Upper lobe of right lung (tissue), 1 donor: ENCODE data around the gene CCNB3. TPM values are rescaled to one million over a fixed set of nuclear protein-coding genes. Genes with fewer than 3 reads are reported as not detected.
"Not testable (repeated sequence)": the region's sequence is repeated elsewhere in the genome, so short reads cannot be mapped to it uniquely, and the experiment has no call there.

Experiments
- ATAC-seq: fragments of 200-7000 bp; cut with Tn5 transposase; one replicate; pipeline ENCODE4 v1.9.1; 2020; ENCODE audit warnings: mild to moderate bottlenecking, moderate library complexity
- DNase-seq: peaks from one replicate; pipeline ENCODE4 v3.0.0-alpha.2; 2020
- H3K27ac ChIP-seq: fragments of 200-600 bp; one replicate; pipeline ENCODE4 v1.8.0; 2022
- H3K27me3 ChIP-seq: fragments of 200-600 bp; one replicate; pipeline ENCODE4 v1.8.0; 2022; ENCODE audit warnings: mild to moderate bottlenecking
- H3K36me3 ChIP-seq: fragments of 200-600 bp; one replicate; pipeline ENCODE4 v1.8.0; 2022
- H3K4me1 ChIP-seq: fragments of 200-600 bp; one replicate; pipeline ENCODE4 v1.8.0; 2022
- H3K4me3 ChIP-seq: fragments of 200-600 bp; one replicate; pipeline ENCODE4 v1.8.0; 2022; ENCODE audit warnings: mild to moderate bottlenecking
- H3K9me3 ChIP-seq: fragments of 200-600 bp; one replicate; pipeline ENCODE4 v1.8.0; 2022
- intact Hi-C: fragments of 100-400 bp; cut with DNase I; formaldehyde crosslinking; loops from one replicate; pipeline ENCODE4 v1.11.0; 2022
- total RNA-seq: library from RNA; stranded (reverse); fragmentation: NEBNext Ultra II Directional; extraction: Animal tissue kit (Norgen Biotek cat#: 25700); gene quantifications from one replicate; pipeline ENCODE4 v1.2.1, GENCODE V29; 2021
- TF ChIP-seq, protein P1 (sequence below): fragments of 200-600 bp; IDR thresholded peaks from one replicate; pipeline ENCODE4 v1.8.0; 2022; ENCODE audit warnings: antibody characterized with exemption
- donor health status: DM: no; HTN: yes; CAD: no; lungs with severe emphysema.

Gene CCNB3
- total RNA-seq, 1 donor from 2014 or later, result 0.46 TPM

DNA sequence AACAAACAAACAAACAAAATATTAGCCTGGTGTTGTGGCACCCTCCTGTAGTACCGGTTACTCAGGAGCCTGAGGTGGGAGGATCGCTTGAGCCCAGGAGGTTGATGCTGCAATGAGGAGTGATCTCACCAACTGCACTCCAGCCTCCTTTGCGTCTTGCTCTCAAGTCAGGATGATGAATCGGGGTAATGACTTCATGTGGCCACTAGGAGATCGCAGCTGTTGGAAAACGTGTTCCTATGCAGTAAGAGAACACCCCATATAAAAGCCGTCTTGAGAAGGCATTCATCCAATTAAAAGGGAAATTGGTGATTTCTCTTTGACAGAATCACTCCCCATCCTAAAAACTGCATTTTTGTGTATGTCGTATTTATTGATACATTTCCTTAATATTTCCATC, 6.9 kb downstream of the CCNB3 start:
- DNase-seq (no peak), ATAC-seq (no peak)
- intact Hi-C loops, result no loop called here
- Histone ChIP-seq H3K27me3 (no peaks in the 10 kb centered on the region), H3K36me3 (no peaks in the 10 kb centered on the region), H3K27ac (no peak overlapping the region), H3K4me3 (no peak overlapping the region), H3K4me1 (no peaks in the 10 kb centered on the region), H3K9me3 (no peaks in the 10 kb centered on the region)
- TF ChIP-seq, protein P1, sequence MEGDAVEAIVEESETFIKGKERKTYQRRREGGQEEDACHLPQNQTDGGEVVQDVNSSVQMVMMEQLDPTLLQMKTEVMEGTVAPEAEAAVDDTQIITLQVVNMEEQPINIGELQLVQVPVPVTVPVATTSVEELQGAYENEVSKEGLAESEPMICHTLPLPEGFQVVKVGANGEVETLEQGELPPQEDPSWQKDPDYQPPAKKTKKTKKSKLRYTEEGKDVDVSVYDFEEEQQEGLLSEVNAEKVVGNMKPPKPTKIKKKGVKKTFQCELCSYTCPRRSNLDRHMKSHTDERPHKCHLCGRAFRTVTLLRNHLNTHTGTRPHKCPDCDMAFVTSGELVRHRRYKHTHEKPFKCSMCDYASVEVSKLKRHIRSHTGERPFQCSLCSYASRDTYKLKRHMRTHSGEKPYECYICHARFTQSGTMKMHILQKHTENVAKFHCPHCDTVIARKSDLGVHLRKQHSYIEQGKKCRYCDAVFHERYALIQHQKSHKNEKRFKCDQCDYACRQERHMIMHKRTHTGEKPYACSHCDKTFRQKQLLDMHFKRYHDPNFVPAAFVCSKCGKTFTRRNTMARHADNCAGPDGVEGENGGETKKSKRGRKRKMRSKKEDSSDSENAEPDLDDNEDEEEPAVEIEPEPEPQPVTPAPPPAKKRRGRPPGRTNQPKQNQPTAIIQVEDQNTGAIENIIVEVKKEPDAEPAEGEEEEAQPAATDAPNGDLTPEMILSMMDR, result no peak

DNA sequence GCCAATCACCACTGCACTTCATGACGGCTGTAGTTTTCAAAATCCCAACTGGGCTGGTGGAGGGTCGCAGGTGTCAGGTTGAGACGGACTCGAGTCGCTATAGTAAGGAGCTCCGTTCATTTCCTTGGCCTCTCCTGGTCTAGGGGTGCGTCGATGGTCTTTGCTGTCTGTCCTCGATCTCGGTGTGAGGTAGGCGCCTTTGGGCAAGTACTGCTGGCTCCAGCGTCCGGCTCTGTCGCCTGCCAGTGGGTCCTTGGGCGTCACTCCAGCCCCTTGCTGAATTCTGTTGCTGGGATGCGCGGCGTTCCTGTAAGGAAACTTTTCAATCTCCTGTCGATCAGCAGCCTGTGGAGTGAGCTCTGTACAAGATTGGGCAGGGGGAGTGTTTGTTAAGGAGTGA, 76.7 kb downstream of the CCNB3 start:
- no peaks in the 10 kb centered on the region for H3K4me1 ChIP-seq
- no peaks in the 10 kb centered on the region for H3K36me3 ChIP-seq

DNA sequence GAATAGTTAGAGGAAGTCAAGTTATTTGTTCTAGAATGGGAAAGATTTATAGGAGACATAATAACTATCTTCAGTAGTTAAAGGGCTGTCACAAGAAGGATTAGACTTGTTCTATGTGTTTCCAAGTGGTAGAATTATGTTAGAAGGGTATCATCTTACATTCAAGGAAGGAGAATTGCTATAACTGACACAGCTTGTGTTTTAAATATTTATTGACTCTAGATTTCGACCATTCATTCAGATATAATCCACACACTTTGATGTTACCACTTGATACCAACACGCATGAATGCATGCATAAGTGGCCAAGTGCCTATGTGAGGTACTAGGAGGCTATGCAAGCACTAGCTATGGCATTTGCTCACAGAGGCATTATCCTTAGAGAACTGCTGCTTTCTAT, 122.7 kb downstream of the CCNB3 start:
- Histone ChIP-seq H3K4me3 (no peak overlapping the region), H3K27me3 (no peaks in the 10 kb centered on the region), H3K4me1 (no peaks in the 10 kb centered on the region), H3K27ac (no peak overlapping the region), H3K36me3 (no peaks in the 10 kb centered on the region), H3K9me3 (no peaks in the 10 kb centered on the region)
- no peak for ATAC-seq
- DNase-seq, result no peak
- intact Hi-C loops, result no loop called here
- TF ChIP-seq, protein P1, result no peak

More for the DNA sequence above, 76.7 kb downstream of the CCNB3 start:
- H3K27ac ChIP-seq, result no peak overlapping the region
- no peak overlapping the region for H3K4me3 ChIP-seq
- DNase-seq (no peak), ATAC-seq (no peak)
- H3K9me3 ChIP-seq, result no peaks in the 10 kb centered on the region
- H3K27me3 ChIP-seq, result no peaks in the 10 kb centered on the region
- intact Hi-C loops, result no loop called here
- TF ChIP-seq, protein P1, result no peak

DNA sequence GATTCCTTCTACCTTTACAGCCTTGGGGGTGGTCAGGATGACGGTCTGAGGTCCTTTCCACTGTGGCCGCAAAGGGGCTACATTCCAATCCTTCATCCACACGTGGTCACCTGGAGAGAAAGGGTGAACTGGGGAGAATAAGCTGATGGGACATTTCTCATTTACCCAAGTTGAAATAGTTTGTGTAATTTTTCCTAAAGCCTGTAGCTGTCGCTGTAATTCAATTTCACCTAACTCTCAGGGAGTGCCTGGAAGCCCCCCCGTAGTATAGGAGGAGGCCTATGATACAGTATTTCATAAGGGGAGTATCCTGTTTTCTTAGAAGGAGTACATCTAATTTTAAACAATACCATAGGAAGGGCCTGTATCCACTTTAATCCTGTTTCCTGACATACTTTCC, 128.1 kb downstream of the CCNB3 start:
- intact Hi-C loops, H3K9me3 ChIP-seq, H3K27me3 ChIP-seq, H3K27ac ChIP-seq, DNase-seq, H3K4me1 ChIP-seq, ATAC-seq, H3K4me3 ChIP-seq, H3K36me3 ChIP-seq: not testable (repeated sequence)
- TF ChIP-seq, protein P1, result peak; percentile 9

DNA sequence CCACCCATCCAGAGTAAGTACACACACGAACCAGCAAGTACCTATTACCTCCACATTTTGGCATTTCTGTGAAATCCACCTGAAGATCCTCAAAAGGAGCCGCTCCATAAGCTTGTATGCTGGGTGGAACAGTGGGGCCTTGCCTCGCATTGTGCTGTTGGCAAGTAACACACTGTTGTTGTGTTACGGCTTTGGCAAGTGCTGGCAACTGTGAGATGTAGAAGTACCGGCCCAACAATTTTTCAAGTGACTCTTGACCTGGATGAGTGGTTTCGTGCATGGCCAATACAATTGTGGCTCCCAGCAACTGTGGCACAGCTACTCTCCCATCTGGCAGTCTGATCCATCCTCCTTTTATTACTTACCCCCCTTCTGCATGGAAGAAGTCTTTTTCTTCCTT, 128.7 kb downstream of the CCNB3 start:
- no peak for DNase-seq
- intact Hi-C loops, result no loop called here

More for the DNA sequence above, 128.7 kb downstream of the CCNB3 start:
- no peak overlapping the region for H3K27ac ChIP-seq
- H3K27me3 ChIP-seq, result no peaks in the 10 kb centered on the region
- no peaks in the 10 kb centered on the region for H3K9me3 ChIP-seq
- TF ChIP-seq, protein P1, result no peak
- no peak overlapping the region for H3K4me3 ChIP-seq
- H3K4me1 ChIP-seq, result no peaks in the 10 kb centered on the region
- peak; percentile 59 for ATAC-seq
- H3K36me3 ChIP-seq, result no peaks in the 10 kb centered on the region
